ENCODE data around the gene FGF14. TPM values are rescaled to one million over a fixed set of nuclear protein-coding genes. Genes with fewer than 3 reads are reported as not detected.

Gene FGF14
- total and polyA plus RNA-seq, 2 of the 4 experiments (the other 2 are of a cell fraction), result under 0.01 TPM; not detected in 1

DNA sequence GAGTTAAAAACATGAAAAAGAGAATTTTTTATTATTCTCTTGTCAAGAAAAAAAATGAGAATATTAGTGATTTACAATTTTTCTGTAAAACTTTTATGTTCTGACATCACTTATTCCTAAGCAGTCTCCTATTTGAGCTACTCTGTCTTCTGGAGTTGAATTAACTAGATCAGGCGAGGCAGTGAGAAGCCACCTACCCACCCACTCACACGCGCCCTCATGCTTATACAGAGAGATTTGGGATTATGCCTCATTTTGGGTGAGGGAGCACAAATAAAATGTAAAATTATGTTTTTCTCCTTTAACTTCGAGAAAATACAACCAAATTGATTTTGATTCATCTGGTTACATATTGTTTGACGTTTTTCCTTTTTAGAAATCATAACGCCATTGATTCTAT lies 524.9 kb downstream of the FGF14 start:
- H4K91ac ChIP-seq (ENCODE audit: insufficient read depth, low read depth, low read length), result no peak overlapping the region
- ChIA-PET CTCF (no interaction called here), POLR2A (ENCODE audit: unreplicated experiment) (no interaction called here)
- no TSS peak for BruUV-seq (replicated peaks)
- H2BK5ac ChIP-seq (ENCODE audit: low read depth, low read length, poor library complexity, severe bottlenecking), result no peak overlapping the region
- no peak overlapping the region for H3K4me2 ChIP-seq (ENCODE audit: low read depth, low read length)
- no peak overlapping the region for H2BK15ac ChIP-seq (ENCODE audit: low read depth, low read length)
- H2AK9ac ChIP-seq (replicated peaks; ENCODE audit: low read depth, low read length, poor library complexity), result no peak overlapping the region
- H3K14ac ChIP-seq (replicated peaks; ENCODE audit: low read depth, low read length), result no peak overlapping the region
- H3K36me3 ChIP-seq (ENCODE audit: control insufficient read depth, insufficient read depth, low read length), result no peaks in the 10 kb centered on the region
- H2BK120ac ChIP-seq (ENCODE audit: low read depth, low read length), result no peak overlapping the region
- no peak overlapping the region for H2AK5ac ChIP-seq (ENCODE audit: low read depth, low read length)
- dilution Hi-C loops (cut with HindIII; ENCODE audit: low sequenced_read_pairs, unreplicated experiment) (no loop called here), intact Hi-C loops (cut with micrococcal nuclease) (no loop called here), in situ Hi-C loops (cut with MboI; ENCODE audit: low sequenced_read_pairs) (no loop called here)
- no peaks in the 10 kb centered on the region for H3K9me1 ChIP-seq (ENCODE audit: insufficient read depth, low read length)
- H4K8ac ChIP-seq (ENCODE audit: low read depth in 2 of 2, low read length in 2 of 2), result no peak overlapping the region
- no peak for TF ChIP-seq RFX5 (IDR thresholded peaks at IDR 0.05; ENCODE audit: low read depth, low read length)
- TF ChIP-seq POLR2A (IDR thresholded peaks at IDR 0.05; ENCODE audit: low read depth, low read length), result no peak
- TF ChIP-seq MAZ (IDR thresholded peaks at IDR 0.05; ENCODE audit: borderline replicate concordance, low read depth, low read length), result no peak
- TF ChIP-seq FOS (IDR thresholded peaks at IDR 0.05; ENCODE audit: low read depth, low read length), result no peak
- TF ChIP-seq MXI1 (IDR thresholded peaks at IDR 0.05; ENCODE audit: borderline replicate concordance, low read depth, low read length), result no peak
- no peak for TF ChIP-seq SMC3 (IDR thresholded peaks at IDR 0.05; ENCODE audit: low read depth, low read length)
- no peaks in the 10 kb centered on the region for H3K27me3 ChIP-seq (ENCODE audit: control insufficient read depth, insufficient read depth, low read length)
- ATAC-seq (ENCODE audit: low read depth) (no peak), DNase-seq (no peak)
- H3K4ac ChIP-seq (ENCODE audit: low read depth, low read length), result no peak overlapping the region
- no peak overlapping the region for H3K23ac ChIP-seq (ENCODE audit: low read depth, low read length)
- no peak overlapping the region for H3K4me3 ChIP-seq (ENCODE audit: insufficient read depth, low read depth, low read length)
- no peak overlapping the region for H2AFZ ChIP-seq (replicated peaks; ENCODE audit: low read length, poor library complexity)
- H3K79me1 ChIP-seq (ENCODE audit: low read depth in 1 of 2, low read length in 2 of 2), result no peaks in the 10 kb centered on the region
- H2BK20ac ChIP-seq (ENCODE audit: low read depth, low read length), result no peak overlapping the region
- H4K5ac ChIP-seq (ENCODE audit: low read depth, low read length), result no peak overlapping the region
- no peak overlapping the region for H3K27ac ChIP-seq (ENCODE audit: insufficient read depth, low read length)
- H3K56ac ChIP-seq (ENCODE audit: extremely low read depth, insufficient read depth, low read length), result no peak overlapping the region
- H3K9ac ChIP-seq (ENCODE audit: low read depth, low read length), result no peak overlapping the region
- H4K20me1 ChIP-seq (ENCODE audit: insufficient read depth, low read length), result no peaks in the 10 kb centered on the region
- H3K9me3 ChIP-seq (ENCODE audit: control insufficient read depth, insufficient read depth, low read length), result no peaks in the 10 kb centered on the region
- no CpG with 5 or more reads among the region's 6 CpGs for WGBS, 2 experiments (ENCODE audit: extremely low coverage in 2 of 2, insufficient read length in 1 of 2)
- H3K4me1 ChIP-seq (ENCODE audit: control insufficient read depth, insufficient read depth, low read length), result no peaks in the 10 kb centered on the region
- no peak overlapping the region for H3K18ac ChIP-seq (ENCODE audit: low read depth, low read length)

All from IMR-90 (cell line).